Measurements from ENCODE around the gene GRIK4. TPM values are rescaled to one million over a fixed set of nuclear protein-coding genes. Genes with fewer than 3 reads are reported as not detected.

Gene GRIK4
- total and polyA plus RNA-seq, 4 donors = 0.05 to 0.25 (median 0.06) TPM; not detected in 1

DNA sequence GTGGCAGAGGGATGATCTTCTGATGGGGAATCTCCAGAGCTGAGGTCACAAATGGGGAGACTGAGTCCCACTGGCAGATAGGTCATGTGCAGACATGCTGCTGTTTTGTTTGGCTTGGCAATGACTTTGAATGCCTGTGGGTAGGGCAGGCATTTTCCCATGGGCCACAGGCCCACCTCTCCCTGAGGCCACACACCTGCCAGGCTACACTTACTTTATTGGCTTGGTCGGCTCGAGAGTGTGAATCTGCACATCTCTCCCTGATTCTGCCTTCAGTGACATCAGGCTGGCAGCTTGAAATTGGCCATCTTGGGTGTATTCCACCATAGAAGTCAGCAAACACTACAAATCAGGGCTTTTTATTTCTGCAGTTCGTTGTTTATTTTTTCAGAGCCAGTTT is 91.5 kb downstream of the GRIK4 start:
- DNase-seq (ENCODE audit: low spot score) = no peak
- Histone ChIP-seq H3K9ac (ENCODE audit: low read depth in 1 of 2, low read length in 2 of 2) (no peak overlapping the region), H3K27ac (ENCODE audit: low read depth in 1 of 2, low read length in 2 of 2) (no peak overlapping the region), H3K4me3 (ENCODE audit: low read depth in 1 of 3, low read length in 3 of 3) (no peak overlapping the region), H3K27me3 (ENCODE audit: control insufficient read depth in 4 of 4, insufficient read depth in 4 of 4, low read length in 3 of 4) (peaks cover 0 to 8% (median 0%) of the 10 kb centered on the region in 4 donors), H3K36me3 (ENCODE audit: control insufficient read depth in 4 of 4, insufficient read depth in 3 of 4, low read depth in 1 of 4, low read length in 3 of 4) (no peaks in the 10 kb centered on the region), H3K4me1 (ENCODE audit: control insufficient read depth in 4 of 4, insufficient read depth in 4 of 4, low read length in 3 of 4) (no peaks in the 10 kb centered on the region), H3K9me3 (ENCODE audit: control insufficient read depth in 4 of 4, low read length in 3 of 4) (no peaks in the 10 kb centered on the region)
- 80% methylated on average over 3 of the region's 3 CpGs for WGBS
- TF ChIP-seq SP1 (IDR thresholded peaks at IDR 0.05) (no peak), NR2F2 (IDR thresholded peaks at IDR 0.05) (no peak), YY1 (IDR thresholded peaks at IDR 0.05) (no peak), HNF4A (conservative IDR thresholded peaks at IDR 0.05) (no peak), GABPA (IDR thresholded peaks at IDR 0.05 in 1 of 2, conservative IDR thresholded peaks at IDR 0.05 in 1 of 2) (no peak), JUND (IDR thresholded peaks at IDR 0.05) (no peak), REST (IDR thresholded peaks at IDR 0.05) (no peak), TAF1 (conservative IDR thresholded peaks at IDR 0.05) (no peak), RAD21 (IDR thresholded peaks at IDR 0.05) (no peak), FOXA1 (IDR thresholded peaks at IDR 0.05) (no peak)
- TF ChIP-seq, protein P1, sequence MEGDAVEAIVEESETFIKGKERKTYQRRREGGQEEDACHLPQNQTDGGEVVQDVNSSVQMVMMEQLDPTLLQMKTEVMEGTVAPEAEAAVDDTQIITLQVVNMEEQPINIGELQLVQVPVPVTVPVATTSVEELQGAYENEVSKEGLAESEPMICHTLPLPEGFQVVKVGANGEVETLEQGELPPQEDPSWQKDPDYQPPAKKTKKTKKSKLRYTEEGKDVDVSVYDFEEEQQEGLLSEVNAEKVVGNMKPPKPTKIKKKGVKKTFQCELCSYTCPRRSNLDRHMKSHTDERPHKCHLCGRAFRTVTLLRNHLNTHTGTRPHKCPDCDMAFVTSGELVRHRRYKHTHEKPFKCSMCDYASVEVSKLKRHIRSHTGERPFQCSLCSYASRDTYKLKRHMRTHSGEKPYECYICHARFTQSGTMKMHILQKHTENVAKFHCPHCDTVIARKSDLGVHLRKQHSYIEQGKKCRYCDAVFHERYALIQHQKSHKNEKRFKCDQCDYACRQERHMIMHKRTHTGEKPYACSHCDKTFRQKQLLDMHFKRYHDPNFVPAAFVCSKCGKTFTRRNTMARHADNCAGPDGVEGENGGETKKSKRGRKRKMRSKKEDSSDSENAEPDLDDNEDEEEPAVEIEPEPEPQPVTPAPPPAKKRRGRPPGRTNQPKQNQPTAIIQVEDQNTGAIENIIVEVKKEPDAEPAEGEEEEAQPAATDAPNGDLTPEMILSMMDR (IDR thresholded peaks at IDR 0.05; ENCODE audit: low read depth, low read length, missing input control) = no peak
- TF ChIP-seq, protein P2, sequence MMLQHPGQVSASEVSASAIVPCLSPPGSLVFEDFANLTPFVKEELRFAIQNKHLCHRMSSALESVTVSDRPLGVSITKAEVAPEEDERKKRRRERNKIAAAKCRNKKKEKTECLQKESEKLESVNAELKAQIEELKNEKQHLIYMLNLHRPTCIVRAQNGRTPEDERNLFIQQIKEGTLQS (IDR thresholded peaks at IDR 0.05) = no peak
- TF ChIP-seq, protein P3, sequence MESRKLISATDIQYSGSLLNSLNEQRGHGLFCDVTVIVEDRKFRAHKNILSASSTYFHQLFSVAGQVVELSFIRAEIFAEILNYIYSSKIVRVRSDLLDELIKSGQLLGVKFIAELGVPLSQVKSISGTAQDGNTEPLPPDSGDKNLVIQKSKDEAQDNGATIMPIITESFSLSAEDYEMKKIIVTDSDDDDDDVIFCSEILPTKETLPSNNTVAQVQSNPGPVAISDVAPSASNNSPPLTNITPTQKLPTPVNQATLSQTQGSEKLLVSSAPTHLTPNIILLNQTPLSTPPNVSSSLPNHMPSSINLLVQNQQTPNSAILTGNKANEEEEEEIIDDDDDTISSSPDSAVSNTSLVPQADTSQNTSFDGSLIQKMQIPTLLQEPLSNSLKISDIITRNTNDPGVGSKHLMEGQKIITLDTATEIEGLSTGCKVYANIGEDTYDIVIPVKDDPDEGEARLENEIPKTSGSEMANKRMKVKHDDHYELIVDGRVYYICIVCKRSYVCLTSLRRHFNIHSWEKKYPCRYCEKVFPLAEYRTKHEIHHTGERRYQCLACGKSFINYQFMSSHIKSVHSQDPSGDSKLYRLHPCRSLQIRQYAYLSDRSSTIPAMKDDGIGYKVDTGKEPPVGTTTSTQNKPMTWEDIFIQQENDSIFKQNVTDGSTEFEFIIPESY (IDR thresholded peaks at IDR 0.05) = no peak

GRCh38 chr11:120605469-120605868 is 93.9 kb downstream of the GRIK4 start:
- Histone ChIP-seq H3K9me3 (ENCODE audit: control insufficient read depth in 4 of 4, low read length in 3 of 4) (no peaks in the 10 kb centered on the region), H3K4me1 (ENCODE audit: control insufficient read depth in 4 of 4, insufficient read depth in 4 of 4, low read length in 3 of 4) (peaks cover 1 to 6% (median 4%) of the 10 kb centered on the region in 4 donors), H3K9ac (ENCODE audit: low read depth in 1 of 2, low read length in 2 of 2) (no peak overlapping the region), H3K4me3 (ENCODE audit: low read depth in 1 of 3, low read length in 3 of 3) (no peak overlapping the region), H3K27me3 (ENCODE audit: control insufficient read depth in 4 of 4, insufficient read depth in 4 of 4, low read length in 3 of 4) (peaks cover 0 to 3% (median 2%) of the 10 kb centered on the region in 4 donors), H3K36me3 (ENCODE audit: control insufficient read depth in 4 of 4, insufficient read depth in 3 of 4, low read depth in 1 of 4, low read length in 3 of 4) (no peaks in the 10 kb centered on the region), H3K27ac (ENCODE audit: low read depth in 1 of 2, low read length in 2 of 2) (no peak overlapping the region)
- 94% methylated on average over 4 of the region's 4 CpGs for WGBS
- no peak for DNase-seq (ENCODE audit: low spot score)
- TF ChIP-seq NR2F2 (IDR thresholded peaks at IDR 0.05) (no peak), REST (IDR thresholded peaks at IDR 0.05) (no peak), FOXA2 (IDR thresholded peaks at IDR 0.05) (no peak), HNF4A (conservative IDR thresholded peaks at IDR 0.05) (no peak), GABPA (IDR thresholded peaks at IDR 0.05 in 1 of 2, conservative IDR thresholded peaks at IDR 0.05 in 1 of 2) (no peak), FOXA1 (IDR thresholded peaks at IDR 0.05) (no peak), RAD21 (IDR thresholded peaks at IDR 0.05) (no peak), JUND (IDR thresholded peaks at IDR 0.05) (no peak), SP1 (IDR thresholded peaks at IDR 0.05) (no peak), YY1 (IDR thresholded peaks at IDR 0.05) (no peak), MAX (IDR thresholded peaks at IDR 0.05) (no peak), TAF1 (conservative IDR thresholded peaks at IDR 0.05) (no peak)
- TF ChIP-seq, protein P1 (IDR thresholded peaks at IDR 0.05; ENCODE audit: low read depth, low read length, missing input control) = no peak
- TF ChIP-seq, protein P2 (IDR thresholded peaks at IDR 0.05) = no peak

All from liver (tissue), 9 donors.